SH-SY5Y (cell line): ENCODE results near the gene PSIP1.

Experiments used
- GATA2 ChIP-seq: IDR thresholded peaks from 2 replicates; pipeline ENCODE4 v1.6.1; 2011; ENCODE audit warnings: mild to moderate bottlenecking, low read depth, low read length
- GATA3 ChIP-seq: IDR thresholded peaks from 2 replicates; pipeline ENCODE4 v1.6.1; 2011; ENCODE audit warnings: low read depth, mild to moderate bottlenecking, low read length, moderate library complexity

- TF ChIP-seq GATA3 = no peak
- TF ChIP-seq GATA2 = no peak
Measured at GRCh38 chr9:15480028-15480427, 30.7 kb downstream of the PSIP1 start.
